ENCODE data around the gene EVI5. TPM values are rescaled to one million over a fixed set of nuclear protein-coding genes. Genes with fewer than 3 reads are reported as not detected.
"Not testable (repeated sequence)": the region's sequence is repeated elsewhere in the genome, so short reads cannot be mapped to it uniquely, and the experiment has no call there.

EVI5 gene
- total RNA-seq, 1 donor from 2014 or later: 105 TPM

GRCh38 chr1:92583821-92584760 is 200.8 kb downstream of the EVI5 start:
- no peak for DNase-seq (ENCODE audit: low spot score)

- DNase-seq (ENCODE audit: low spot score): peak; percentile 66
Measured at GRCh38 chr1:92577261-92577895, 207.5 kb downstream of the EVI5 start.

- DNase-seq (ENCODE audit: low spot score): no peak
Measured at GRCh38 chr1:92575123-92575522, 209.8 kb downstream of the EVI5 start.

- no peak for DNase-seq (ENCODE audit: low spot score)
Measured at GRCh38 chr1:92572520-92572919, 212.4 kb downstream of the EVI5 start.

- DNase-seq (ENCODE audit: low spot score): no peak
Measured at GRCh38 chr1:92571578-92571977, 213.3 kb downstream of the EVI5 start.

- no peak for DNase-seq (ENCODE audit: low spot score)
Measured at GRCh38 chr1:92567211-92567868, 217.6 kb downstream of the EVI5 start.

- DNase-seq (ENCODE audit: low spot score): no peak
Measured at GRCh38 chr1:92563457-92564216, 221.3 kb downstream of the EVI5 start.

- no peak for DNase-seq (ENCODE audit: low spot score)
Measured at GRCh38 chr1:92556350-92556749, 228.6 kb downstream of the EVI5 start.

GRCh38 chr1:92554216-92554615 is 230.7 kb downstream of the EVI5 start:
- no peak for DNase-seq (ENCODE audit: low spot score)

GRCh38 chr1:92551916-92552315 is 233.0 kb downstream of the EVI5 start:
- no peak for DNase-seq (ENCODE audit: low spot score)

GRCh38 chr1:92544756-92545165 is 240.1 kb downstream of the EVI5 start:
- DNase-seq (ENCODE audit: low spot score): no peak

GRCh38 chr1:92543131-92544055 is 241.5 kb downstream of the EVI5 start:
- no peak for DNase-seq (ENCODE audit: low spot score)

- no peak for DNase-seq (ENCODE audit: low spot score)
Measured at GRCh38 chr1:92538413-92539061, 246.4 kb downstream of the EVI5 start.

- no peak for DNase-seq (ENCODE audit: low spot score)
Measured at GRCh38 chr1:92538048-92538412, 246.9 kb downstream of the EVI5 start.

GRCh38 chr1:92536980-92537884 is 247.7 kb downstream of the EVI5 start:
- no peak for DNase-seq (ENCODE audit: low spot score)

GRCh38 chr1:92536211-92536979 is 248.5 kb downstream of the EVI5 start:
- no peak for DNase-seq (ENCODE audit: low spot score)

GRCh38 chr1:92532371-92532770 is 252.5 kb downstream of the EVI5 start:
- not testable (repeated sequence) for DNase-seq (ENCODE audit: low spot score)

GRCh38 chr1:92531939-92532338 is 253.0 kb downstream of the EVI5 start:
- DNase-seq (ENCODE audit: low spot score): not testable (repeated sequence)
